K562 (cell line): Measurements from ENCODE around the gene CCAR1. TPM values are rescaled to one million over a fixed set of nuclear protein-coding genes. Genes with fewer than 3 reads are reported as not detected.

Source experiments
- ATAC-seq: fragments of 200-7000 bp; cut with Tn5 transposase; 3 replicates; pipeline ENCODE4 v1.9.1; 2020; ENCODE audit warnings: moderate library complexity
- BruUV-seq: library from RNA; stranded (reverse); fragments of 400-500 nt; replicated peaks from 2 replicates; lab custom pipeline; 2021; lab: Mats Ljungman, UMichigan
- CTCF ChIA-PET: fragments of 300-600 bp; formaldehyde crosslinking; extraction: SDS; loops from one replicate; lab custom pipeline; 2021; ENCODE audit warnings: low intra/inter-chr PET ratio; lab: Yijun Ruan, JAX
- POLR2A ChIA-PET: fragments of 300-600, 350-650 bp; sonication (Branson Sonifier 250); formaldehyde crosslinking; extraction: SDS; loops from one replicate; lab custom pipeline; 2021; ENCODE audit warnings: antibody characterized with exemption, inconsistent platforms; lab: Yijun Ruan, JAX
- DNase-seq, 4 experiments: peaks; one replicate each; pipeline versions ENCODE4 v3.0.0 to v3.0.0-alpha.2; 2011 to 2018; ENCODE audit warnings: low spot score in 3 of 4, mixed read lengths in 3 of 4; ENCODE audit errors: extremely low read depth in 1 of 4
- FAIRE-seq: peaks from 2 replicates; lab custom pipeline; 2011; peaks lifted over from hg19 to GRCh38; lab: Jason Lieb, UNC
- H2AFZ ChIP-seq: 2 replicates; pipeline ENCODE4 v1.6.0; 2011; ENCODE audit warnings: low read depth, low read length, control low read depth, inconsistent platforms
- H3K27ac ChIP-seq: fragments of 200-600 bp; 3 replicates; pipeline ENCODE4 v1.8.0; 2011; ENCODE audit warnings: low read depth, mild to moderate bottlenecking, control low read depth, inconsistent platforms, low read length, moderate library complexity, mixed read lengths; ENCODE audit errors: extremely low read depth
- H3K27me3 ChIP-seq, 2 experiments: fragments of 300-600 bp in 1 of 2; 2 replicates in 1 of 2; 3 replicates in 1 of 2; pipeline versions ENCODE4 v1.6.0 to v1.8.0; 2011; ENCODE audit warnings: inconsistent platforms in 2 of 2, low read length in 2 of 2, mild to moderate bottlenecking in 1 of 2, mixed read lengths in 1 of 2, moderate library complexity in 1 of 2; ENCODE audit not compliant: control insufficient read depth in 2 of 2, insufficient read depth in 2 of 2
- H3K36me3 ChIP-seq: fragments of 300-600 bp; 3 replicates; pipeline ENCODE4 v1.8.0; 2011; ENCODE audit warnings: mild to moderate bottlenecking, low read length, inconsistent platforms; ENCODE audit not compliant: control insufficient read depth, insufficient read depth
- H3K4me1 ChIP-seq, 2 experiments: fragments of 200-600 bp in 1 of 2; replicated peaks in 1 of 2; 2 replicates in 1 of 2; 3 replicates in 1 of 2; pipeline versions ENCODE4 v1.5.1 to v1.8.0; 2011; ENCODE audit warnings: inconsistent platforms in 2 of 2, low read length in 2 of 2, mild to moderate bottlenecking in 1 of 2, mixed read lengths in 1 of 2, moderate library complexity in 1 of 2; ENCODE audit not compliant: control insufficient read depth in 2 of 2, insufficient read depth in 2 of 2
- H3K4me2 ChIP-seq: 2 replicates; pipeline ENCODE4 v1.6.1; 2011; ENCODE audit warnings: low read length, control low read depth, inconsistent platforms, mixed read lengths; ENCODE audit not compliant: insufficient read depth
- H3K4me3 ChIP-seq: fragments of 200-600 bp; sonication (generic), shearing (Covaris generic); 2 replicates; pipeline ENCODE4 v1.5.1; 2016; ENCODE audit warnings: control low read depth, inconsistent platforms
- H3K79me2 ChIP-seq: fragments of 200-600 bp; 3 replicates; pipeline ENCODE4 v1.8.0; 2011; ENCODE audit warnings: low read length, inconsistent platforms; ENCODE audit not compliant: control insufficient read depth, insufficient read depth
- H3K9ac ChIP-seq, 2 experiments: 2 replicates each; pipeline versions ENCODE4 v1.6.0 to v1.6.1; 2011; ENCODE audit warnings: low read depth in 2 of 2, low read length in 2 of 2, control low read depth in 1 of 2, inconsistent platforms in 1 of 2, mild to moderate bottlenecking in 1 of 2, mixed read lengths in 1 of 2; ENCODE audit not compliant: insufficient read depth in 1 of 2
- H3K9me1 ChIP-seq: one replicate; pipeline ENCODE4 v1.6.0; 2011; ENCODE audit warnings: inconsistent platforms, mild to moderate bottlenecking, low read length, moderate library complexity; ENCODE audit not compliant: control insufficient read depth, insufficient read depth
- H3K9me3 ChIP-seq: replicated peaks from 2 replicates; pipeline ENCODE4 v1.5.1; 2011; ENCODE audit warnings: low read depth, low read length, inconsistent platforms; ENCODE audit not compliant: control insufficient read depth, insufficient read depth
- H4K20me1 ChIP-seq: replicated peaks from 2 replicates; pipeline ENCODE4 v1.6.1; 2011; ENCODE audit warnings: low read length, inconsistent platforms, mixed read lengths; ENCODE audit not compliant: control insufficient read depth, insufficient read depth
- ARID2 ChIP-seq: fragments of 450-650 bp; IDR thresholded peaks from 2 replicates; pipeline ENCODE4 v1.6.1; 2017; ENCODE audit warnings: antibody characterized with exemption, mild to moderate bottlenecking
- CBFA2T2 ChIP-seq: fragments of 450-650 bp; conservative IDR thresholded peaks from 2 replicates; pipeline ENCODE4 v1.6.1; 2017; ENCODE audit warnings: mild to moderate bottlenecking
- EP300 ChIP-seq: IDR thresholded peaks from 2 replicates; pipeline ENCODE4 v1.6.1; 2012; ENCODE audit warnings: low read length, improper control_type of control experiment
- HNRNPLL ChIP-seq: fragments of 200-400 bp; formaldehyde crosslinking; IDR thresholded peaks from 2 replicates; pipeline ENCODE4 v1.6.1; 2017; ENCODE audit warnings: low read length, low read depth, mild to moderate bottlenecking; ENCODE audit not compliant: poor library complexity, severe bottlenecking
- NBN ChIP-seq: fragments of 450-650 bp; IDR thresholded peaks from 2 replicates; pipeline ENCODE4 v1.6.1; 2016; ENCODE audit warnings: low read depth, mild to moderate bottlenecking
- NEUROD1 ChIP-seq: fragments of 150-350 bp; IDR thresholded peaks from 2 replicates; pipeline ENCODE4 v1.6.1; 2014; ENCODE audit warnings: borderline replicate concordance, low read length, low read depth; ENCODE audit not compliant: partially characterized antibody
- POLR2H ChIP-seq: IDR thresholded peaks from 2 replicates; pipeline ENCODE4 v1.6.1; 2016; ENCODE audit warnings: missing genetic modification characterization, low read depth, mild to moderate bottlenecking, control low read depth, missing compliant biosample characterization, moderate library complexity
- SP1 ChIP-seq: sonication (generic); formaldehyde crosslinking; IDR thresholded peaks from 2 replicates; pipeline ENCODE4 v1.8.1; 2022; ENCODE audit warnings: mild to moderate bottlenecking, missing genetic modification reagents
- THRAP3 ChIP-seq: fragments of 450-650 bp; IDR thresholded peaks from 2 replicates; pipeline ENCODE4 v1.6.1; 2016; ENCODE audit warnings: mild to moderate bottlenecking, inconsistent platforms, borderline replicate concordance
- ZC3H4 ChIP-seq: sonication (generic); formaldehyde crosslinking; IDR thresholded peaks from 2 replicates; pipeline ENCODE4 v1.9.0; 2021; ENCODE audit warnings: missing genetic modification reagents, borderline replicate concordance
- ZEB2 ChIP-seq: fragments of 450-650 bp; IDR thresholded peaks from 2 replicates; pipeline ENCODE4 v1.6.1; 2016
- WGBS: fragments of 100-300 bp; shearing (Covaris generic); methylation state at CpG from one replicate; pipeline ENCODE4 v1.1.6; 2016; ENCODE audit warnings: low coverage, mixed read lengths; ENCODE audit not compliant: insufficient coverage; ENCODE audit errors: missing lambda C conversion rate; 5-methylcytosine and 5-hydroxymethylcytosine counted together
- in situ Hi-C: fragments of 300-500 bp; cut with MboI; formaldehyde crosslinking; loops from 4 replicates; pipeline ENCODE4 v1.15.0; 2018; ENCODE audit warnings: inconsistent platforms, mixed read lengths
- intact Hi-C: fragments of 100-400 bp; cut with micrococcal nuclease; formaldehyde crosslinking; loops from 2 replicates; pipeline ENCODE4 v1.14.2; 2022
- polyA plus RNA-seq, 8 experiments: library from polyadenylated mRNA; depleted of rRNA in 4 of 8; stranded (reverse) in 5 of 8; unstranded in 3 of 8; fragments of >200 nt; fragmentation: Nextera tagmentation in 2 of 8; fragmentation: Illumina TruSeq in 1 of 8; extraction: Ambion mirVana in 2 of 8; extraction: Trizol in 1 of 8; gene quantifications; 2 replicates each; pipeline versions ENCODE4 v1.2.1 to v1.2.3, GENCODE V29; 2011 to 2014; ENCODE audit warnings: inconsistent platforms in 1 of 8, missing spikeins in 1 of 8
- total RNA-seq, 7 experiments: library from RNA; depleted of rRNA in 6 of 7; stranded (reverse); fragments of >200 nt in 6 of 7; fragmentation: Illumina TruSeq in 2 of 7; extraction: Trizol in 2 of 7; gene quantifications; 2 replicates each; pipeline versions ENCODE4 v1.2.1 to v1.2.3, GENCODE V29; 2011 to 2021; ENCODE audit warnings: low replicate concordance in 1 of 7
- TF ChIP-seq, protein P1 (sequence below): fragments of 250-450 bp; sonication (Bioruptor Pico); IDR thresholded peaks from 2 replicates; pipeline ENCODE4 v1.8.0; 2022; ENCODE audit warnings: moderate library complexity, mild to moderate bottlenecking, inconsistent platforms
- TF ChIP-seq, protein P2 (sequence below): fragments of 250-450 bp; sonication (Bioruptor Pico); IDR thresholded peaks from 2 replicates; pipeline ENCODE4 v1.8.0; 2021; ENCODE audit warnings: borderline replicate concordance, mild to moderate bottlenecking, moderate library complexity; ENCODE audit not compliant: poor library complexity, severe bottlenecking
- TF ChIP-seq, protein P3 (sequence below): fragments of 450-650 bp; formaldehyde crosslinking; IDR thresholded peaks from 2 replicates; pipeline ENCODE4 v1.4.0; 2020; ENCODE audit warnings: mild to moderate bottlenecking, moderate library complexity
- TF ChIP-seq, protein P4 (sequence below), 2 experiments: fragments of 250-450 bp in 1 of 2; fragments of 450-650 bp in 1 of 2; sonication (Bioruptor Pico) in 1 of 2; IDR thresholded peaks; 2 replicates each; pipeline versions ENCODE4 v1.6.1 to v1.8.0; 2016 to 2021; ENCODE audit warnings: mild to moderate bottlenecking in 2 of 2, moderate library complexity in 2 of 2, missing compliant biosample characterization in 1 of 2, missing genetic modification characterization in 1 of 2

Gene CCAR1
- total and polyA plus RNA-seq, 9 of the 15 experiments (the other 6 are each of a cell fraction or from before 2014, with no cell fraction given) = 44.8 to 173 (median 111) TPM

DNA sequence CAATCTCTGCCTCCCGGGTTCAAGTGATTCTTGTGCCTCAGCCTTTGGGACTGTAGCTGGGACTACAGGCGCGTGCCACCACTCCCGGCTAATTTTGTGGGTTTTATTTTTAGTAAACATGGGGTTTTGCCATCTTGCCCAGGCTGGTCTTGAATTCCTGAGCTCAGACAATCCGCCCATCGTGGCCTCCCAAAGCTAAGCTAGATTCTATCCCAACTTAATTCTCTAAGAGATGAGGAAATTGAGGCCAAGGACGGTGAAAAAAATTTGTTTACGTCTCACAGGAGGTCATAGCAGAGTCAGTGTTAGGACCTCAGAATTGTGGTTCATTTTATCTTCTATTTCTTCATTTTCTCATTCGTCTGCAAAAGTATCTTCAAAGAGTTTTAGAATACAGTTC is 6.1 kb downstream of the CCAR1 start:
- Histone ChIP-seq H3K9me3 (no peaks in the 10 kb centered on the region), H3K4me1 (peaks cover 0 to 6% of the 10 kb centered on the region in 2 experiments; a peak in 2 of 5 replicates), H3K9me1 (no peaks in the 10 kb centered on the region), H3K27ac (no peak overlapping the region), H3K79me2 (peaks cover 80% of the 10 kb centered on the region), H3K27me3 (no peaks in the 10 kb centered on the region), H3K4me3 (no peak overlapping the region), H3K4me2 (no peak overlapping the region), H4K20me1 (no peaks in the 10 kb centered on the region), H3K9ac (no peak overlapping the region), H3K36me3 (peaks cover 90% of the 10 kb centered on the region), H2AFZ (no peak overlapping the region)
- DNase-seq (no peak), FAIRE-seq (no peak), ATAC-seq (no peak)
- in situ Hi-C loops = no loop called here
- WGBS = 92% methylated on average over 9 of the region's 9 CpGs
- ChIA-PET POLR2A (interaction anchor here (0.6 to 1.9 kb wide), 4 partner anchors 14 to 625 kb away, joined by 3 to 4 read pairs (median 4); no protein-coding TSS in a partner anchor), CTCF (no interaction called here)
- intact Hi-C loops = no loop called here
- TF ChIP-seq, protein P1, sequence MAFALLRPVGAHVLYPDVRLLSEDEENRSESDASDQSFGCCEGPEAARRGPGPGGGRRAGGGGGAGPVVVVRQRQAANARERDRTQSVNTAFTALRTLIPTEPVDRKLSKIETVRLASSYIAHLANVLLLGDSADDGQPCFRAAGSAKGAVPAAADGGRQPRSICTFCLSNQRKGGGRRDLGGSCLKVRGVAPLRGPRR (CRISPR knock-in tag) = no peak
- TF ChIP-seq CBFA2T2 (no peak), NEUROD1 (no peak), SP1 (CRISPR knock-in tag) (no peak), EP300 (no peak), POLR2H (no peak), NBN (no peak), ARID2 (no peak), HNRNPLL (no peak), THRAP3 (no peak), ZEB2 (no peak), ZC3H4 (no peak)
- TF ChIP-seq, protein P2, sequence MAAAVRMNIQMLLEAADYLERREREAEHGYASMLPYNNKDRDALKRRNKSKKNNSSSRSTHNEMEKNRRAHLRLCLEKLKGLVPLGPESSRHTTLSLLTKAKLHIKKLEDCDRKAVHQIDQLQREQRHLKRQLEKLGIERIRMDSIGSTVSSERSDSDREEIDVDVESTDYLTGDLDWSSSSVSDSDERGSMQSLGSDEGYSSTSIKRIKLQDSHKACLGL (CRISPR knock-in tag) = no peak
- TF ChIP-seq, protein P3, sequence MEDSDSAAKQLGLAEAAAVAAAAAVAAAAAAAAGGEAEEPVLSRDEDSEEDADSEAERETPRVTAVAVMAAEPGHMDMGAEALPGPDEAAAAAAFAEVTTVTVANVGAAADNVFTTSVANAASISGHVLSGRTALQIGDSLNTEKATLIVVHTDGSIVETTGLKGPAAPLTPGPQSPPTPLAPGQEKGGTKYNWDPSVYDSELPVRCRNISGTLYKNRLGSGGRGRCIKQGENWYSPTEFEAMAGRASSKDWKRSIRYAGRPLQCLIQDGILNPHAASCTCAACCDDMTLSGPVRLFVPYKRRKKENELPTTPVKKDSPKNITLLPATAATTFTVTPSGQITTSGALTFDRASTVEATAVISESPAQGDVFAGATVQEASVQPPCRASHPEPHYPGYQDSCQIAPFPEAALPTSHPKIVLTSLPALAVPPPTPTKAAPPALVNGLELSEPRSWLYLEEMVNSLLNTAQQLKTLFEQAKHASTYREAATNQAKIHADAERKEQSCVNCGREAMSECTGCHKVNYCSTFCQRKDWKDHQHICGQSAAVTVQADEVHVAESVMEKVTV = no peak
- TF ChIP-seq, protein P4, sequence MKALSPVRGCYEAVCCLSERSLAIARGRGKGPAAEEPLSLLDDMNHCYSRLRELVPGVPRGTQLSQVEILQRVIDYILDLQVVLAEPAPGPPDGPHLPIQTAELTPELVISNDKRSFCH (CRISPR knock-in tag; IDR thresholded peaks at IDR 0.05) = no peak
- TF ChIP-seq, protein P4 (tag; IDR thresholded peaks at IDR 0.05) = no peak
- no TSS peak for BruUV-seq
